Mesenchymal stem cell (in vitro differentiated cells and primary cell): ENCODE data around the gene USP12.

Experiments used
- DNase-seq: peaks from one replicate; pipeline ENCODE4 v3.0.0-alpha.2; 2013
- H2AFZ ChIP-seq: one replicate; pipeline ENCODE4 v1.6.1; 2013; ENCODE audit warnings: low read depth, mild to moderate bottlenecking, control low read depth, inconsistent platforms, low read length, moderate library complexity
- H2AK5ac ChIP-seq: 2 replicates; pipeline ENCODE4 v1.6.1; 2013; ENCODE audit warnings: low read length, moderate library complexity, mild to moderate bottlenecking, inconsistent platforms; ENCODE audit not compliant: severe bottlenecking
- H2BK120ac ChIP-seq: one replicate; pipeline ENCODE4 v1.6.1; 2013; ENCODE audit warnings: low read depth, mild to moderate bottlenecking, inconsistent platforms, low read length, moderate library complexity
- H2BK12ac ChIP-seq, 2 experiments: one replicate each; pipeline ENCODE4 v1.6.1; 2013; ENCODE audit warnings: inconsistent platforms in 2 of 2, low read length in 2 of 2, mild to moderate bottlenecking in 2 of 2, moderate library complexity in 2 of 2, control low read depth in 1 of 2
- H2BK15ac ChIP-seq: one replicate; pipeline ENCODE4 v1.6.1; 2013; ENCODE audit warnings: mild to moderate bottlenecking, low read depth, inconsistent platforms; ENCODE audit not compliant: poor library complexity, severe bottlenecking
- H2BK5ac ChIP-seq: 2 replicates; pipeline ENCODE4 v1.6.1; 2013; ENCODE audit warnings: low read depth, mild to moderate bottlenecking, low read length, control low read depth, inconsistent platforms; ENCODE audit not compliant: poor library complexity, severe bottlenecking
- H3K14ac ChIP-seq, 2 experiments: one replicate each; pipeline ENCODE4 v1.6.1; 2013; ENCODE audit warnings: inconsistent platforms in 2 of 2, low read length in 2 of 2, control low read depth in 1 of 2, mild to moderate bottlenecking in 1 of 2, moderate library complexity in 1 of 2
- H3K18ac ChIP-seq, 2 experiments: one replicate each; pipeline ENCODE4 v1.6.1; 2013; ENCODE audit warnings: inconsistent platforms in 2 of 2, low read length in 2 of 2, control low read depth in 1 of 2, low read depth in 1 of 2, mild to moderate bottlenecking in 1 of 2
- H3K23ac ChIP-seq, 2 experiments: one replicate each; pipeline ENCODE4 v1.6.1; 2013; ENCODE audit warnings: inconsistent platforms in 2 of 2, low read length in 2 of 2, mild to moderate bottlenecking in 2 of 2, moderate library complexity in 2 of 2, control low read depth in 1 of 2
- H3K27ac ChIP-seq: 2 replicates; pipeline ENCODE4 v1.5.1; 2013; ENCODE audit warnings: mild to moderate bottlenecking, moderate library complexity, low read length, control low read depth, inconsistent platforms; ENCODE audit not compliant: poor library complexity, severe bottlenecking
- H3K27me3 ChIP-seq, 2 experiments: 2 replicates each; pipeline versions ENCODE4 v1.6.1 to v1.7.0; 2013; ENCODE audit warnings: low read length in 2 of 2, mild to moderate bottlenecking in 2 of 2, moderate library complexity in 2 of 2, control low read depth in 1 of 2, inconsistent platforms in 1 of 2; ENCODE audit not compliant: control insufficient read depth in 1 of 2, insufficient read depth in 1 of 2
- H3K36me3 ChIP-seq, 2 experiments: 2 replicates each; pipeline versions ENCODE4 v1.6.1 to v1.7.0; 2013; ENCODE audit warnings: low read length in 2 of 2, control low read depth in 1 of 2, inconsistent platforms in 1 of 2, low read depth in 1 of 2, mild to moderate bottlenecking in 1 of 2; ENCODE audit not compliant: insufficient read depth in 2 of 2, control insufficient read depth in 1 of 2
- H3K4ac ChIP-seq, 2 experiments: one replicate each; pipeline ENCODE4 v1.6.1; 2013; ENCODE audit warnings: inconsistent platforms in 2 of 2, low read length in 2 of 2, mild to moderate bottlenecking in 2 of 2, moderate library complexity in 2 of 2, control low read depth in 1 of 2, low read depth in 1 of 2
- H3K4me1 ChIP-seq: 2 replicates; pipeline ENCODE4 v1.6.1; 2013; ENCODE audit warnings: low read depth, low read length, control low read depth; ENCODE audit not compliant: control insufficient read depth, insufficient read depth
- H3K4me2 ChIP-seq: 2 replicates; pipeline ENCODE4 v1.6.1; 2013; ENCODE audit warnings: low read length, mild to moderate bottlenecking, inconsistent platforms; ENCODE audit not compliant: poor library complexity, severe bottlenecking
- H3K4me3 ChIP-seq, 2 experiments: 2 replicates each; pipeline versions ENCODE4 v1.5.1 to v1.7.0; 2013; ENCODE audit warnings: low read length in 2 of 2, mild to moderate bottlenecking in 2 of 2, control low read depth in 1 of 2, low read depth in 1 of 2; ENCODE audit not compliant: insufficient read depth in 1 of 2
- H3K79me1 ChIP-seq: replicated peaks from 2 replicates; pipeline ENCODE4 v1.6.1; 2013; ENCODE audit warnings: mild to moderate bottlenecking, control low read depth, low read length, inconsistent platforms; ENCODE audit not compliant: poor library complexity, severe bottlenecking
- H3K9ac ChIP-seq: 2 replicates; pipeline ENCODE4 v1.7.0; 2013; ENCODE audit warnings: mild to moderate bottlenecking, low read length, moderate library complexity
- H3K9me3 ChIP-seq: 2 replicates; pipeline ENCODE4 v1.7.0; 2013; ENCODE audit warnings: mild to moderate bottlenecking, low read length; ENCODE audit not compliant: control insufficient read depth
- H4K8ac ChIP-seq: one replicate; pipeline ENCODE4 v1.6.1; 2013; ENCODE audit warnings: inconsistent platforms, mild to moderate bottlenecking, low read length, moderate library complexity
- H4K91ac ChIP-seq: one replicate; pipeline ENCODE4 v1.6.1; 2013; ENCODE audit warnings: mild to moderate bottlenecking, low read length, inconsistent platforms
- WGBS: methylation state at CpG from one replicate; pipeline ENCODE4 v1.1.7; 2013; ENCODE audit warnings: mixed read lengths; 5-methylcytosine and 5-hydroxymethylcytosine counted together

The USP12 gene

DNA sequence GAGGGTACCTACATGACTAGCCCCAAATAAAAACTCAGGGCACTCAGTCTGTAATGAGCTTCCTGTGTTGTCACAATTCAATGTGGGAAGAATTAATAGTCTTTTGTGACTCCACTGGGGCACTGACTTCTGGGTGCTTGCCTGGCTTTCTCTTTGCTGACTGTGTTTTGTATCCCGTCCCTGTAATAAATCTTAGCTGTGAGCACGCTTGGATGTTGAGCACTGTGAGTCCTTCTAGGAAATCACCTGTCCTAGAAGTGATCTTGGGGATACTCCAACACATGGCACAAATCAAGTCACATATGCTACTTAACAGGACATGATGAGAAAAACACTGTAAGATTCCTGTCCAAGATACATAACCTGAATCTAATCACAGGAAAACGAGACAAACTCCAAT, 83.0 kb downstream of the USP12 start:
- Histone ChIP-seq H3K27me3 (no peaks in the 10 kb centered on the region), H3K4me3 (no peak overlapping the region), H2AK5ac (no peak overlapping the region), H3K14ac (no peak overlapping the region), H2BK120ac (no peak overlapping the region), H3K79me1 (peaks cover 14% of the 10 kb centered on the region), H3K4me1 (peaks cover 3% of the 10 kb centered on the region), H3K36me3 (peaks cover 9 to 73% of the 10 kb centered on the region in 2 experiments), H4K91ac (no peak overlapping the region), H3K23ac (no peak overlapping the region), H3K9me3 (no peaks in the 10 kb centered on the region), H3K4ac (no peak overlapping the region), H2BK12ac (no peak overlapping the region), H2BK5ac (no peak overlapping the region), H3K4me2 (no peak overlapping the region), H3K9ac (no peak overlapping the region), H2AFZ (no peak overlapping the region), H4K8ac (no peak overlapping the region), H3K27ac (no peak overlapping the region), H2BK15ac (no peak overlapping the region), H3K18ac (no peak overlapping the region)
- WGBS, result 94% methylated on average over 2 of the region's 3 CpGs
- no peak for DNase-seq

DNA sequence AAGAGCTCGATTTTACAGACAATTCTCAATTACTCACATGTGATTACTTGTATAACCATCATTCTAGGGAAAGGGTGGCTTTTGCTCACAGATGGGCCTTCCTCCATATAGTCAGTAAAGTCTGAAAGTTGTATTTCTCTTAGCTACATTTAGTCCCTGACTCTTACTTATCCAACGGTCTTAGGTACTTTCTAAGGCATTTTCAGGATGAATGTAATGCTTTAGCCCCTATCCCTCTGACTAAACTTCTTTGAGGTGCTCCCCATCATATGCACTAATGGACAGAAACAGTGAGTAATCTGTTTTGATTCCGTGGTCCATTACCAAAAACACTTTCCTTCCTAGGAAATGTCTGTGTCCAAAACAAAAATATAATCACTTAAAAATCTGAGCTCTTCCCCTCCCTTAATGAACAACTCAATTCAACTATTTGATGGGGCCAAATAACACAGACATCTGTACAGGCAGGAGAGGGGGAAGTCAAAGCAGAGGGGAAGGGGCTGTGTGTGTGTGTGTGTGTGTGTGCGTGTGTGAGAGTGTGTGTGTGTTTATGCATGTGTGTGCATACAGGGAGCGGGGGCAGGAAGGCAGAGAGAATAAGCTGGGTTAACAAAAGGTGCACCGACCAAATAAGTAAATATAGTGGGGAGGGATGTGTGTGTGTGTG, 84.9 kb downstream of the USP12 start:
- Histone ChIP-seq H3K79me1 (peaks cover 15% of the 10 kb centered on the region), H2BK120ac (no peak overlapping the region), H2BK5ac (no peak overlapping the region), H3K4me2 (no peak overlapping the region), H4K8ac (no peak overlapping the region), H2AFZ (no peak overlapping the region), H2BK12ac (no peak overlapping the region), H3K18ac (peak overlapping the region in 1 of 2 experiments; percentile 12), H3K4ac (no peak overlapping the region), H3K36me3 (peaks cover 6 to 74% of the 10 kb centered on the region in 2 experiments), H2AK5ac (no peak overlapping the region), H3K14ac (no peak overlapping the region), H3K23ac (no peak overlapping the region), H3K9ac (no peak overlapping the region), H3K4me3 (no peak overlapping the region), H3K9me3 (no peaks in the 10 kb centered on the region), H3K27me3 (no peaks in the 10 kb centered on the region), H3K27ac (no peak overlapping the region), H3K4me1 (peaks cover 3% of the 10 kb centered on the region), H4K91ac (no peak overlapping the region), H2BK15ac (no peak overlapping the region)
- DNase-seq, result peak; percentile 23
- WGBS, result 80% methylated on average over 5 of the region's 6 CpGs

GRCh38 chr13:27083183-27083582, 88.4 kb downstream of the USP12 start:
- Histone ChIP-seq H2BK120ac (no peak overlapping the region), H2BK5ac (no peak overlapping the region), H3K27ac (no peak overlapping the region), H4K91ac (no peak overlapping the region), H3K4ac (no peak overlapping the region), H3K9me3 (no peaks in the 10 kb centered on the region), H2AK5ac (no peak overlapping the region), H2BK12ac (no peak overlapping the region), H3K18ac (no peak overlapping the region), H4K8ac (no peak overlapping the region), H3K36me3 (peaks cover 6 to 71% of the 10 kb centered on the region in 2 experiments), H3K23ac (no peak overlapping the region), H3K14ac (no peak overlapping the region), H3K79me1 (peaks cover 13% of the 10 kb centered on the region), H3K4me1 (peaks cover 12% of the 10 kb centered on the region), H3K27me3 (no peaks in the 10 kb centered on the region), H2AFZ (no peak overlapping the region), H3K9ac (no peak overlapping the region), H3K4me2 (no peak overlapping the region), H2BK15ac (no peak overlapping the region), H3K4me3 (no peak overlapping the region)
- no peak for DNase-seq
- WGBS, result 75% methylated on average over 2 of the region's 4 CpGs

- no peaks in the 10 kb centered on the region for H3K9me3 ChIP-seq
- H2BK15ac ChIP-seq, result no peak overlapping the region
- peaks cover 12% of the 10 kb centered on the region for H3K79me1 ChIP-seq
- H2BK5ac ChIP-seq, result no peak overlapping the region
- no peak overlapping the region for H3K18ac ChIP-seq
- no peak overlapping the region for H2AK5ac ChIP-seq
- H4K8ac ChIP-seq, result no peak overlapping the region
- H3K9ac ChIP-seq, result no peak overlapping the region
- no peak overlapping the region for H3K27ac ChIP-seq
- H3K36me3 ChIP-seq, result peaks cover 6 to 63% of the 10 kb centered on the region in 2 experiments
- no peaks in the 10 kb centered on the region for H3K27me3 ChIP-seq
- no peak overlapping the region for H4K91ac ChIP-seq
- no peak overlapping the region for H2BK12ac ChIP-seq
- H3K4ac ChIP-seq, result no peak overlapping the region
- H2BK120ac ChIP-seq, result no peak overlapping the region
- H3K4me1 ChIP-seq, result peaks cover 12% of the 10 kb centered on the region
- no peak for DNase-seq
- no peak overlapping the region for H3K23ac ChIP-seq
- no peak overlapping the region for H2AFZ ChIP-seq
- H3K4me3 ChIP-seq, result no peak overlapping the region
- H3K14ac ChIP-seq, result no peak overlapping the region
- 78% methylated on average over 1 of the region's 4 CpGs for WGBS
- H3K4me2 ChIP-seq, result no peak overlapping the region
These were observed 89.5 kb downstream of the USP12 start for GRCh38 chr13:27081893-27082679.
